IMR-90 (cell line): ENCODE measurements around the gene AMZ1. TPM values are rescaled to one million over a fixed set of nuclear protein-coding genes. Genes with fewer than 3 reads are reported as not detected.

ENCODE experiments used
- ATAC-seq: fragments of 200-7000 bp; cut with Tn5 transposase; 2 replicates; pipeline ENCODE4 v1.9.1; 2020; ENCODE audit warnings: low read depth, mild to moderate bottlenecking, moderate library complexity
- BruUV-seq: library from RNA; stranded (reverse); fragments of 400-500 nt; replicated peaks from 2 replicates; lab custom pipeline; 2021; lab: Mats Ljungman, UMichigan
- CTCF ChIA-PET: fragments of 300-600 bp; formaldehyde crosslinking; extraction: SDS; loops from one replicate; lab custom pipeline; 2021; ENCODE audit warnings: antibody characterized with exemption; lab: Yijun Ruan, JAX
- POLR2A ChIA-PET: fragments of 300-600 bp; sonication (Branson Sonifier 250); formaldehyde crosslinking; loops from one replicate; lab custom pipeline; 2022; ENCODE audit warnings: antibody characterized with exemption; ENCODE audit not compliant: unreplicated experiment; lab: Charles Lee
- DNase-seq: peaks from one replicate; pipeline ENCODE4 v3.0.0; 2013
- H2AFZ ChIP-seq: replicated peaks from 2 replicates; pipeline ENCODE3; 2013; ENCODE audit warnings: low read length, mild to moderate bottlenecking; ENCODE audit not compliant: poor library complexity
- H2AK5ac ChIP-seq: 2 replicates; pipeline ENCODE4 v1.6.1; 2013; ENCODE audit warnings: low read depth, low read length, inconsistent platforms
- H2AK9ac ChIP-seq: replicated peaks from 2 replicates; pipeline ENCODE3; 2013; ENCODE audit warnings: mild to moderate bottlenecking, low read depth, low read length, moderate library complexity; ENCODE audit not compliant: poor library complexity
- H2BK120ac ChIP-seq: 2 replicates; pipeline ENCODE4 v1.6.1; 2013; ENCODE audit warnings: low read depth, low read length, inconsistent platforms
- H2BK15ac ChIP-seq: 3 replicates; pipeline ENCODE4 v1.6.1; 2013; ENCODE audit warnings: low read depth, low read length, inconsistent platforms
- H2BK20ac ChIP-seq: 2 replicates; pipeline ENCODE4 v1.6.1; 2013; ENCODE audit warnings: low read depth, mild to moderate bottlenecking, inconsistent platforms, low read length, moderate library complexity
- H2BK5ac ChIP-seq: 2 replicates; pipeline ENCODE4 v1.6.1; 2013; ENCODE audit warnings: mild to moderate bottlenecking, low read depth, low read length, inconsistent platforms; ENCODE audit not compliant: poor library complexity, severe bottlenecking
- H3K14ac ChIP-seq: replicated peaks from 2 replicates; pipeline ENCODE4 v1.6.1; 2013; ENCODE audit warnings: low read depth, low read length, inconsistent platforms
- H3K18ac ChIP-seq: 2 replicates; pipeline ENCODE4 v1.6.1; 2013; ENCODE audit warnings: low read depth, low read length, control low read depth
- H3K23ac ChIP-seq: 2 replicates; pipeline ENCODE4 v1.6.1; 2013; ENCODE audit warnings: low read depth, low read length, inconsistent platforms
- H3K27ac ChIP-seq: 2 replicates; pipeline ENCODE4 v1.5.1; 2013; ENCODE audit warnings: mild to moderate bottlenecking, control low read depth, low read length; ENCODE audit not compliant: insufficient read depth
- H3K27me3 ChIP-seq: 2 replicates; pipeline ENCODE4 v1.6.1; 2013; ENCODE audit warnings: low read length; ENCODE audit not compliant: control insufficient read depth, insufficient read depth
- H3K36me3 ChIP-seq: 2 replicates; pipeline ENCODE4 v1.6.1; 2013; ENCODE audit warnings: low read length, mixed read lengths; ENCODE audit not compliant: control insufficient read depth, insufficient read depth
- H3K4ac ChIP-seq: 2 replicates; pipeline ENCODE4 v1.6.1; 2013; ENCODE audit warnings: low read depth, low read length, inconsistent platforms
- H3K4me1 ChIP-seq: 2 replicates; pipeline ENCODE4 v1.6.1; 2013; ENCODE audit warnings: low read length, mixed read lengths; ENCODE audit not compliant: control insufficient read depth, insufficient read depth
- H3K4me2 ChIP-seq: 2 replicates; pipeline ENCODE4 v1.6.1; 2013; ENCODE audit warnings: low read depth, mild to moderate bottlenecking, control low read depth, low read length, moderate library complexity
- H3K4me3 ChIP-seq: 2 replicates; pipeline ENCODE4 v1.5.1; 2013; ENCODE audit warnings: low read depth, mild to moderate bottlenecking, control low read depth, low read length, moderate library complexity; ENCODE audit not compliant: insufficient read depth
- H3K56ac ChIP-seq: 2 replicates; pipeline ENCODE4 v1.6.1; 2013; ENCODE audit warnings: low read length, inconsistent platforms; ENCODE audit not compliant: insufficient read depth; ENCODE audit errors: extremely low read depth
- H3K79me1 ChIP-seq, 2 experiments: 2 replicates each; pipeline ENCODE4 v1.6.1; 2013; ENCODE audit warnings: low read length in 2 of 2, inconsistent platforms in 1 of 2, low read depth in 1 of 2
- H3K9ac ChIP-seq: 2 replicates; pipeline ENCODE4 v1.6.1; 2013; ENCODE audit warnings: low read depth, low read length, control low read depth
- H3K9me1 ChIP-seq: 2 replicates; pipeline ENCODE4 v1.6.1; 2013; ENCODE audit warnings: low read length, inconsistent platforms; ENCODE audit not compliant: insufficient read depth
- H3K9me3 ChIP-seq: 2 replicates; pipeline ENCODE4 v1.6.1; 2013; ENCODE audit warnings: low read length; ENCODE audit not compliant: control insufficient read depth, insufficient read depth
- H4K20me1 ChIP-seq: 2 replicates; pipeline ENCODE4 v1.6.1; 2013; ENCODE audit warnings: low read length, inconsistent platforms; ENCODE audit not compliant: insufficient read depth
- H4K5ac ChIP-seq: 2 replicates; pipeline ENCODE4 v1.6.1; 2013; ENCODE audit warnings: mild to moderate bottlenecking, low read depth, low read length, control low read depth
- H4K8ac ChIP-seq, 2 experiments: 2 replicates each; pipeline ENCODE4 v1.6.1; 2013; ENCODE audit warnings: low read depth in 2 of 2, low read length in 2 of 2, control low read depth in 1 of 2, inconsistent platforms in 1 of 2
- H4K91ac ChIP-seq: 2 replicates; pipeline ENCODE4 v1.6.1; 2013; ENCODE audit warnings: low read depth, low read length, inconsistent platforms; ENCODE audit not compliant: insufficient read depth
- CTCF ChIP-seq: conservative IDR thresholded peaks from 2 replicates; pipeline ENCODE4 v1.5.1; 2012; ENCODE audit warnings: mild to moderate bottlenecking, low read depth, low read length, improper control_type of control experiment
- ELK1 ChIP-seq: fragments of 150-350 bp; IDR thresholded peaks from 2 replicates; pipeline ENCODE4 v1.6.1; 2016; ENCODE audit warnings: low read depth, mild to moderate bottlenecking, low read length, moderate library complexity, borderline replicate concordance
- FOS ChIP-seq: fragments of 150-350 bp; IDR thresholded peaks from 2 replicates; pipeline ENCODE4 v1.6.1; 2016; ENCODE audit warnings: low read depth, low read length
- RAD21 ChIP-seq: IDR thresholded peaks from 2 replicates; pipeline ENCODE4 v1.6.1; 2012; ENCODE audit warnings: low read length, improper control_type of control experiment
- RCOR1 ChIP-seq: IDR thresholded peaks from 2 replicates; pipeline ENCODE4 v1.6.1; 2012; ENCODE audit warnings: mild to moderate bottlenecking, low read length, improper control_type of control experiment; ENCODE audit not compliant: insufficient replicate concordance
- whole genome bisulfite sequencing, 2 experiments: methylation state at CpG; one replicate each; pipeline versions ENCODE4 v1.1.5 to v1.1.7; 2013; ENCODE audit warnings: missing lambda C conversion rate in 2 of 2; ENCODE audit not compliant: insufficient read length in 1 of 2; ENCODE audit errors: extremely low coverage in 2 of 2; 5-methylcytosine and 5-hydroxymethylcytosine counted together
- dilution Hi-C: fragments of 300-500 bp; cut with HindIII; formaldehyde crosslinking; loops from one replicate; pipeline ENCODE4 v1.14.3; 2018; ENCODE audit warnings: low sequenced_read_pairs; ENCODE audit not compliant: unreplicated experiment
- in situ Hi-C: fragments of 300-500 bp; cut with MboI; formaldehyde crosslinking; loops from 3 replicates; pipeline ENCODE4 v1.14.3; 2019; ENCODE audit warnings: low sequenced_read_pairs, inconsistent platforms, mixed read lengths
- intact Hi-C: fragments of 100-400 bp; cut with micrococcal nuclease; formaldehyde crosslinking; loops from 2 replicates; pipeline ENCODE4 v1.10.0; 2022
- polyA plus RNA-seq, 3 experiments: library from polyadenylated mRNA; depleted of rRNA; stranded (reverse); fragments of >200 nt; gene quantifications; 2 replicates each; pipeline ENCODE4 v1.2.3, GENCODE V29; 2012; ENCODE audit warnings: low replicate concordance in 1 of 3
- total RNA-seq: library from RNA; depleted of rRNA; stranded (reverse); fragments of >200 nt; gene quantifications from 2 replicates; pipeline ENCODE4 v1.2.3, GENCODE V29; 2012

AMZ1 gene
- total and polyA plus RNA-seq, 2 of the 4 experiments (the other 2 are of a cell fraction) = 0.54 to 1.6 TPM

GRCh38 chr7:2711895-2712675 lies 24.1 kb downstream of the AMZ1 start:
- TF ChIP-seq FOS (no peak), RCOR1 (no peak), ELK1 (no peak), RAD21 (no peak), CTCF (no peak)
- no peak overlapping the region for H3K4me2 ChIP-seq
- ATAC-seq (no peak), DNase-seq (no peak)
- no peak overlapping the region for H3K9ac ChIP-seq
- H2BK120ac ChIP-seq = no peak overlapping the region
- H2AK5ac ChIP-seq = no peak overlapping the region; the same call in 1 of the 2 replicates
- no peak overlapping the region for H4K5ac ChIP-seq
- no peak overlapping the region for H3K14ac ChIP-seq
- in situ Hi-C loops = no loop called here
- no peak overlapping the region for H3K56ac ChIP-seq
- H3K27ac ChIP-seq = no peak overlapping the region
- ChIA-PET POLR2A (no interaction called here), CTCF (no interaction called here)
- dilution Hi-C loops = no loop called here
- H3K36me3 ChIP-seq = peaks cover 5% of the 10 kb centered on the region
- H3K79me1 ChIP-seq = peaks cover 0 to 11% of the 10 kb centered on the region in 2 experiments; a peak in 3 of 4 replicates
- no peak overlapping the region for H3K4ac ChIP-seq
- peaks cover 12% of the 10 kb centered on the region for H3K9me1 ChIP-seq
- H2BK20ac ChIP-seq = no peak overlapping the region
- H4K8ac ChIP-seq = no peak overlapping the region
- H3K9me3 ChIP-seq = peaks cover 4% of the 10 kb centered on the region; the same call in 1 of the 2 replicates
- H2AK9ac ChIP-seq = no peak overlapping the region
- H2AFZ ChIP-seq = no peak overlapping the region
- intact Hi-C loops = no loop called here
- peaks cover 4% of the 10 kb centered on the region; the same call in 1 of the 2 replicates for H3K4me1 ChIP-seq
- H3K4me3 ChIP-seq = no peak overlapping the region
- no peaks in the 10 kb centered on the region; the same call in 1 of the 2 replicates for H4K20me1 ChIP-seq
- no peaks in the 10 kb centered on the region for H3K27me3 ChIP-seq
- H4K91ac ChIP-seq = no peak overlapping the region
- H3K23ac ChIP-seq = no peak overlapping the region
- WGBS, 2 experiments = 100% methylated on average over 2 of the region's 25 CpGs; no CpG with 5 or more reads in 1 of the 2 experiments
- H3K18ac ChIP-seq = no peak overlapping the region
- BruUV-seq = no TSS peak
- H2BK15ac ChIP-seq = no peak overlapping the region
- no peak overlapping the region for H2BK5ac ChIP-seq
